H1 (cell line): ENCODE results near the gene LTA.

Experiments used
- EZH2 ChIP-seq: fragments of 200-600 bp; sonication (generic); IDR thresholded peaks from 2 replicates; pipeline ENCODE4 v1.7.1; 2012; ENCODE audit warnings: low read depth, mild to moderate bottlenecking, moderate library complexity, low read length, inconsistent platforms; ENCODE audit not compliant: severe bottlenecking
- HDAC2 ChIP-seq, 2 experiments: fragments of 300-600 bp in 1 of 2; sonication (generic) in 1 of 2; IDR thresholded peaks; 2 replicates each; pipeline ENCODE4 v1.6.1; 2011 to 2012; ENCODE audit warnings: low read depth in 2 of 2, low read length in 2 of 2, mild to moderate bottlenecking in 2 of 2, moderate library complexity in 2 of 2, borderline replicate concordance in 1 of 2, inconsistent platforms in 1 of 2
- HDAC6 ChIP-seq: IDR thresholded peaks from one replicate; pipeline ENCODE4 v1.7.1; 2012; ENCODE audit warnings: low read depth, mild to moderate bottlenecking, inconsistent platforms, low read length, moderate library complexity
- POLR2A ChIP-seq, 2 experiments: IDR thresholded peaks; 1 replicate in 1 of 2; 2 replicates in 1 of 2; pipeline ENCODE4 v1.6.1; 2011; ENCODE audit warnings: low read depth in 2 of 2, low read length in 2 of 2, mild to moderate bottlenecking in 2 of 2; ENCODE audit errors: control extremely low read depth in 1 of 2
- POLR2AphosphoS5 ChIP-seq: IDR thresholded peaks from 2 replicates; pipeline ENCODE4 v1.6.1; 2011; ENCODE audit warnings: low read depth, low read length
- SAP30 ChIP-seq: fragments of 300-600 bp; sonication (generic); IDR thresholded peaks from 2 replicates; pipeline ENCODE4 v1.7.1; 2012; ENCODE audit warnings: low read length, moderate library complexity, mild to moderate bottlenecking, inconsistent platforms; ENCODE audit not compliant: insufficient read depth, insufficient replicate concordance
- TF ChIP-seq, protein P1 (sequence below), 3 experiments: IDR thresholded peaks; 1 replicate in 2 of 3; 2 replicates in 1 of 3; pipeline versions ENCODE4 v1.5.1 to v1.6.1; 2011; ENCODE audit warnings: low read length in 3 of 3, mild to moderate bottlenecking in 3 of 3, inconsistent platforms in 2 of 3, low read depth in 1 of 3, moderate library complexity in 1 of 3; ENCODE audit not compliant: insufficient read depth in 1 of 3; ENCODE audit errors: control extremely low read depth in 1 of 3

DNA sequence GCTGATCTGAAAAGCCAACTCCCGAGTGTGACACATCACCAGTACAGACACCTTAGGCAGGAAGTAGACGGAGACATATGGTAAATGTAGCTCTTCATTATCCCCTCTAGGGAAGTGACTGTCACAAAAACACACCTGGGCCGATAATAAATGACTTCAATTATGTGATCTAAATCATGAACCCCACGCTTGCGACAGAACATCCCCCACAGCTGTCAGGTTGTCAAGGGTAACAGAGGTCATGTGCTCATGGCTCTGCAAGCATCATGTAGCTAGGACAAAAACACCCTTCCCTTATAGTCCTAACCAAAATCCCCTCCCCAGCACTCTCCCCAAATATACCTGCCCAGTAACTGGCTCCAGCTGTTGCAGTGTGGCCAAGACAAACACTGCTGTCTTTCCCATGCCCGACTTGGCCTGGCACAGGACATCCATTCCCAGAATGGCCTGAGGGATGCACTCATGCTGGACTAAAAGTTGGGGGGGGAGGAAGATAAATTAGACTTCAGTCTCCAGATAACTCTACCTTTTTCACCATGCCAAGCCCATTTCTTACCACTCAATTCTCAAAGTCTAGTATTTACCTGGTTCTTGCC, 33.2 kb upstream of the LTA start:
- TF ChIP-seq, protein P1, sequence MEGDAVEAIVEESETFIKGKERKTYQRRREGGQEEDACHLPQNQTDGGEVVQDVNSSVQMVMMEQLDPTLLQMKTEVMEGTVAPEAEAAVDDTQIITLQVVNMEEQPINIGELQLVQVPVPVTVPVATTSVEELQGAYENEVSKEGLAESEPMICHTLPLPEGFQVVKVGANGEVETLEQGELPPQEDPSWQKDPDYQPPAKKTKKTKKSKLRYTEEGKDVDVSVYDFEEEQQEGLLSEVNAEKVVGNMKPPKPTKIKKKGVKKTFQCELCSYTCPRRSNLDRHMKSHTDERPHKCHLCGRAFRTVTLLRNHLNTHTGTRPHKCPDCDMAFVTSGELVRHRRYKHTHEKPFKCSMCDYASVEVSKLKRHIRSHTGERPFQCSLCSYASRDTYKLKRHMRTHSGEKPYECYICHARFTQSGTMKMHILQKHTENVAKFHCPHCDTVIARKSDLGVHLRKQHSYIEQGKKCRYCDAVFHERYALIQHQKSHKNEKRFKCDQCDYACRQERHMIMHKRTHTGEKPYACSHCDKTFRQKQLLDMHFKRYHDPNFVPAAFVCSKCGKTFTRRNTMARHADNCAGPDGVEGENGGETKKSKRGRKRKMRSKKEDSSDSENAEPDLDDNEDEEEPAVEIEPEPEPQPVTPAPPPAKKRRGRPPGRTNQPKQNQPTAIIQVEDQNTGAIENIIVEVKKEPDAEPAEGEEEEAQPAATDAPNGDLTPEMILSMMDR (IDR thresholded peaks at IDR 0.05; ENCODE audit: control extremely low read depth in 1 of 3, insufficient read depth in 1 of 3, low read depth in 1 of 3, low read length in 3 of 3), result no peak
- no peak for TF ChIP-seq POLR2AphosphoS5
- no peak for TF ChIP-seq SAP30
- no peak for TF ChIP-seq EZH2
- no peak for TF ChIP-seq HDAC2 (IDR thresholded peaks at IDR 0.05; ENCODE audit: borderline replicate concordance in 1 of 2, low read depth in 2 of 2, low read length in 2 of 2)
- no peak for TF ChIP-seq HDAC6
- TF ChIP-seq POLR2A (IDR thresholded peaks at IDR 0.05; ENCODE audit: control extremely low read depth in 1 of 2, low read depth in 2 of 2, low read length in 2 of 2), result peak in 1 of 2 experiments; percentile 21; a peak in 1 of 3 replicates
